Thyroid gland (tissue), 4 donors: ENCODE data around the gene ASB2.

Source experiments
- POLR2A ChIP-seq, 2 donors: fragments of 450-650 bp; IDR thresholded peaks; one replicate each; pipeline ENCODE4 v1.6.1; 2017; ENCODE audit warnings: antibody characterized with exemption in 2 of 2, mild to moderate bottlenecking in 2 of 2, moderate library complexity in 1 of 2
- TF ChIP-seq, protein P1 (sequence below), 6 experiments: fragments of 200-600 bp in 3 of 6; fragments of 450-650 bp in 3 of 6; sonication (generic) in 3 of 6; IDR thresholded peaks; one replicate each; pipeline ENCODE4 v1.5.1; 2016 to 2019; ENCODE audit warnings: antibody characterized with exemption in 6 of 6, mild to moderate bottlenecking in 2 of 6, inconsistent platforms in 1 of 6, moderate library complexity in 1 of 6

DNA sequence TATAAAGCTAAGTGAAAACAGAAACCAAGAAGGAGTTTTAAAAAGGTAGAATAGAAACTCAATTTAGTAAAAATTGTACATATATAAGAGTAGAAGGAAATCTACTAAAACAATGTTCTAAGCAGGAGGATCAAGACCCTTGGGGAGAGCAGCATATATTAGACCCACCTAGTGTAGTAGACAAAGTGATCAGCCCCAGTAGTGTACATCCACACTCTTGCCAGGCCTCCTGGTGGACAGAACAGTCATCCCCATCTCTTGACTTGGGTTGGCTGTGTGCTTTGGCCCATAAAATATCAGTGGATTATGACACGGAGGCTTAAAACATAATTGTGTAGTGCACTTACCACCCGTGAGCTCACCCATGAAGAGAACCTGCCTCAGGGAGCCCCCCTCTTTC, 38.9 kb upstream of the ASB2 start:
- TF ChIP-seq, protein P1, sequence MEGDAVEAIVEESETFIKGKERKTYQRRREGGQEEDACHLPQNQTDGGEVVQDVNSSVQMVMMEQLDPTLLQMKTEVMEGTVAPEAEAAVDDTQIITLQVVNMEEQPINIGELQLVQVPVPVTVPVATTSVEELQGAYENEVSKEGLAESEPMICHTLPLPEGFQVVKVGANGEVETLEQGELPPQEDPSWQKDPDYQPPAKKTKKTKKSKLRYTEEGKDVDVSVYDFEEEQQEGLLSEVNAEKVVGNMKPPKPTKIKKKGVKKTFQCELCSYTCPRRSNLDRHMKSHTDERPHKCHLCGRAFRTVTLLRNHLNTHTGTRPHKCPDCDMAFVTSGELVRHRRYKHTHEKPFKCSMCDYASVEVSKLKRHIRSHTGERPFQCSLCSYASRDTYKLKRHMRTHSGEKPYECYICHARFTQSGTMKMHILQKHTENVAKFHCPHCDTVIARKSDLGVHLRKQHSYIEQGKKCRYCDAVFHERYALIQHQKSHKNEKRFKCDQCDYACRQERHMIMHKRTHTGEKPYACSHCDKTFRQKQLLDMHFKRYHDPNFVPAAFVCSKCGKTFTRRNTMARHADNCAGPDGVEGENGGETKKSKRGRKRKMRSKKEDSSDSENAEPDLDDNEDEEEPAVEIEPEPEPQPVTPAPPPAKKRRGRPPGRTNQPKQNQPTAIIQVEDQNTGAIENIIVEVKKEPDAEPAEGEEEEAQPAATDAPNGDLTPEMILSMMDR (IDR thresholded peaks at IDR 0.05), result no peak
- no peak for TF ChIP-seq POLR2A (IDR thresholded peaks at IDR 0.05)
